K562 (cell line): ENCODE data around the gene CPPED1. TPM values are rescaled to one million over a fixed set of nuclear protein-coding genes. Genes with fewer than 3 reads are reported as not detected.

ENCODE experiments used
- ATAC-seq: fragments of 200-7000 bp; cut with Tn5 transposase; 3 replicates; pipeline ENCODE4 v1.9.1; 2020; ENCODE audit warnings: moderate library complexity
- BruUV-seq: library from RNA; stranded (reverse); fragments of 400-500 nt; replicated peaks from 2 replicates; lab custom pipeline; 2021; lab: Mats Ljungman, UMichigan
- CTCF ChIA-PET: fragments of 300-600 bp; formaldehyde crosslinking; extraction: SDS; loops from one replicate; lab custom pipeline; 2021; ENCODE audit warnings: low intra/inter-chr PET ratio; lab: Yijun Ruan, JAX
- POLR2A ChIA-PET: fragments of 300-600, 350-650 bp; sonication (Branson Sonifier 250); formaldehyde crosslinking; extraction: SDS; loops from one replicate; lab custom pipeline; 2021; ENCODE audit warnings: antibody characterized with exemption, inconsistent platforms; lab: Yijun Ruan, JAX
- DNase-seq, 4 experiments: peaks; one replicate each; pipeline versions ENCODE4 v3.0.0 to v3.0.0-alpha.2; 2011 to 2018; ENCODE audit warnings: low spot score in 3 of 4, mixed read lengths in 3 of 4; ENCODE audit errors: extremely low read depth in 1 of 4
- FAIRE-seq: peaks from 2 replicates; lab custom pipeline; 2011; peaks lifted over from hg19 to GRCh38; lab: Jason Lieb, UNC
- H2AFZ ChIP-seq: 2 replicates; pipeline ENCODE4 v1.6.0; 2011; ENCODE audit warnings: low read depth, low read length, control low read depth, inconsistent platforms
- H3K27ac ChIP-seq: fragments of 200-600 bp; 3 replicates; pipeline ENCODE4 v1.8.0; 2011; ENCODE audit warnings: low read depth, mild to moderate bottlenecking, control low read depth, inconsistent platforms, low read length, moderate library complexity, mixed read lengths; ENCODE audit errors: extremely low read depth
- H3K27me3 ChIP-seq, 2 experiments: fragments of 300-600 bp in 1 of 2; 2 replicates in 1 of 2; 3 replicates in 1 of 2; pipeline versions ENCODE4 v1.6.0 to v1.8.0; 2011; ENCODE audit warnings: inconsistent platforms in 2 of 2, low read length in 2 of 2, mild to moderate bottlenecking in 1 of 2, mixed read lengths in 1 of 2, moderate library complexity in 1 of 2; ENCODE audit not compliant: control insufficient read depth in 2 of 2, insufficient read depth in 2 of 2
- H3K36me3 ChIP-seq: fragments of 300-600 bp; 3 replicates; pipeline ENCODE4 v1.8.0; 2011; ENCODE audit warnings: mild to moderate bottlenecking, low read length, inconsistent platforms; ENCODE audit not compliant: control insufficient read depth, insufficient read depth
- H3K4me1 ChIP-seq, 2 experiments: fragments of 200-600 bp in 1 of 2; replicated peaks in 1 of 2; 2 replicates in 1 of 2; 3 replicates in 1 of 2; pipeline versions ENCODE4 v1.5.1 to v1.8.0; 2011; ENCODE audit warnings: inconsistent platforms in 2 of 2, low read length in 2 of 2, mild to moderate bottlenecking in 1 of 2, mixed read lengths in 1 of 2, moderate library complexity in 1 of 2; ENCODE audit not compliant: control insufficient read depth in 2 of 2, insufficient read depth in 2 of 2
- H3K4me2 ChIP-seq: 2 replicates; pipeline ENCODE4 v1.6.1; 2011; ENCODE audit warnings: low read length, control low read depth, inconsistent platforms, mixed read lengths; ENCODE audit not compliant: insufficient read depth
- H3K4me3 ChIP-seq: fragments of 200-600 bp; sonication (generic), shearing (Covaris generic); 2 replicates; pipeline ENCODE4 v1.5.1; 2016; ENCODE audit warnings: control low read depth, inconsistent platforms
- H3K79me2 ChIP-seq: fragments of 200-600 bp; 3 replicates; pipeline ENCODE4 v1.8.0; 2011; ENCODE audit warnings: low read length, inconsistent platforms; ENCODE audit not compliant: control insufficient read depth, insufficient read depth
- H3K9ac ChIP-seq, 2 experiments: 2 replicates each; pipeline versions ENCODE4 v1.6.0 to v1.6.1; 2011; ENCODE audit warnings: low read depth in 2 of 2, low read length in 2 of 2, control low read depth in 1 of 2, inconsistent platforms in 1 of 2, mild to moderate bottlenecking in 1 of 2, mixed read lengths in 1 of 2; ENCODE audit not compliant: insufficient read depth in 1 of 2
- H3K9me1 ChIP-seq: one replicate; pipeline ENCODE4 v1.6.0; 2011; ENCODE audit warnings: inconsistent platforms, mild to moderate bottlenecking, low read length, moderate library complexity; ENCODE audit not compliant: control insufficient read depth, insufficient read depth
- H3K9me3 ChIP-seq: replicated peaks from 2 replicates; pipeline ENCODE4 v1.5.1; 2011; ENCODE audit warnings: low read depth, low read length, inconsistent platforms; ENCODE audit not compliant: control insufficient read depth, insufficient read depth
- H4K20me1 ChIP-seq: replicated peaks from 2 replicates; pipeline ENCODE4 v1.6.1; 2011; ENCODE audit warnings: low read length, inconsistent platforms, mixed read lengths; ENCODE audit not compliant: control insufficient read depth, insufficient read depth
- ARID4B ChIP-seq: sonication (generic); formaldehyde crosslinking; IDR thresholded peaks from 2 replicates; pipeline ENCODE4 v1.8.0; 2022; ENCODE audit warnings: mild to moderate bottlenecking, missing genetic modification reagents
- BRD4 ChIP-seq: fragments of 200-600 bp; sonication (generic); IDR thresholded peaks from 2 replicates; pipeline ENCODE4 v1.6.1; 2017; ENCODE audit warnings: inconsistent platforms
- DMBX1 ChIP-seq: fragments of 250-450 bp; sonication (Bioruptor Pico); IDR thresholded peaks from 2 replicates; pipeline ENCODE4 v1.8.0; 2022; ENCODE audit warnings: inconsistent platforms, mild to moderate bottlenecking, moderate library complexity, borderline replicate concordance
- GATA2 ChIP-seq: sonication (generic); formaldehyde crosslinking; IDR thresholded peaks from 2 replicates; pipeline ENCODE4 v1.4.0; 2020; ENCODE audit warnings: mild to moderate bottlenecking, missing genetic modification reagents
- HDAC2 ChIP-seq: fragments of 450-650 bp; IDR thresholded peaks from 2 replicates; pipeline ENCODE4 v1.6.1; 2016; ENCODE audit warnings: mild to moderate bottlenecking
- ILF3 ChIP-seq: fragments of 450-650 bp; IDR thresholded peaks from 2 replicates; pipeline ENCODE4 v1.6.1; 2018; ENCODE audit warnings: antibody characterized with exemption, mild to moderate bottlenecking, moderate library complexity, borderline replicate concordance
- SMARCB1 ChIP-seq: IDR thresholded peaks from 2 replicates; pipeline ENCODE4 v1.6.1; 2011; ENCODE audit warnings: improper control_type of control experiment, low read depth; ENCODE audit not compliant: insufficient read length
- ZBTB26 ChIP-seq: fragments of 450-650 bp; formaldehyde crosslinking; IDR thresholded peaks from 2 replicates; pipeline ENCODE4 v1.4.0; 2022; ENCODE audit warnings: missing genetic modification characterization
- ZFPM2 ChIP-seq: fragments of 250-450 bp; sonication (Bioruptor Pico); IDR thresholded peaks from 2 replicates; pipeline ENCODE4 v1.5.1; 2022; ENCODE audit warnings: mild to moderate bottlenecking
- ZNF282 ChIP-seq: sonication (generic); formaldehyde crosslinking; IDR thresholded peaks from 2 replicates; pipeline ENCODE4 v1.8.1; 2023; ENCODE audit warnings: missing genetic modification reagents
- ZNF311 ChIP-seq: fragments of 250-450 bp; sonication (Bioruptor Pico); IDR thresholded peaks from 2 replicates; pipeline ENCODE4 v1.4.0; 2020; ENCODE audit warnings: mild to moderate bottlenecking, moderate library complexity
- ZNF639 ChIP-seq, 2 experiments: fragments of 200-800 bp in 1 of 2; sonication (Bioruptor generic) in 1 of 2; sonication (generic) in 1 of 2; formaldehyde crosslinking in 1 of 2; IDR thresholded peaks in 1 of 2; conservative IDR thresholded peaks in 1 of 2; 2 replicates each; pipeline versions ENCODE4 v1.5.0 to v1.6.1; 2016 to 2020; ENCODE audit warnings: missing compliant biosample characterization in 1 of 2, missing genetic modification characterization in 1 of 2, missing genetic modification reagents in 1 of 2
- WGBS: fragments of 100-300 bp; shearing (Covaris generic); methylation state at CpG from one replicate; pipeline ENCODE4 v1.1.6; 2016; ENCODE audit warnings: low coverage, mixed read lengths; ENCODE audit not compliant: insufficient coverage; ENCODE audit errors: missing lambda C conversion rate; 5-methylcytosine and 5-hydroxymethylcytosine counted together
- in situ Hi-C: fragments of 300-500 bp; cut with MboI; formaldehyde crosslinking; loops from 4 replicates; pipeline ENCODE4 v1.15.0; 2018; ENCODE audit warnings: inconsistent platforms, mixed read lengths
- intact Hi-C: fragments of 100-400 bp; cut with micrococcal nuclease; formaldehyde crosslinking; loops from 2 replicates; pipeline ENCODE4 v1.14.2; 2022
- polyA plus RNA-seq, 8 experiments: library from polyadenylated mRNA; depleted of rRNA in 4 of 8; stranded (reverse) in 5 of 8; unstranded in 3 of 8; fragments of >200 nt; fragmentation: Nextera tagmentation in 2 of 8; fragmentation: Illumina TruSeq in 1 of 8; extraction: Ambion mirVana in 2 of 8; extraction: Trizol in 1 of 8; gene quantifications; 2 replicates each; pipeline versions ENCODE4 v1.2.1 to v1.2.3, GENCODE V29; 2011 to 2014; ENCODE audit warnings: inconsistent platforms in 1 of 8, missing spikeins in 1 of 8
- total RNA-seq, 7 experiments: library from RNA; depleted of rRNA in 6 of 7; stranded (reverse); fragments of >200 nt in 6 of 7; fragmentation: Illumina TruSeq in 2 of 7; extraction: Trizol in 2 of 7; gene quantifications; 2 replicates each; pipeline versions ENCODE4 v1.2.1 to v1.2.3, GENCODE V29; 2011 to 2021; ENCODE audit warnings: low replicate concordance in 1 of 7
- TF ChIP-seq, protein P1 (sequence below), 2 experiments: fragments of 250-450 bp in 1 of 2; fragments of 450-650 bp in 1 of 2; sonication (Bioruptor Pico) in 1 of 2; IDR thresholded peaks; 2 replicates each; pipeline versions ENCODE4 v1.6.1 to v1.8.0; 2016 to 2021; ENCODE audit warnings: mild to moderate bottlenecking in 2 of 2, moderate library complexity in 2 of 2, missing compliant biosample characterization in 1 of 2, missing genetic modification characterization in 1 of 2

Gene CPPED1
- total and polyA plus RNA-seq, 9 of the 15 experiments (the other 6 are each of a cell fraction or from before 2014, with no cell fraction given) = 7.5 to 25.7 (median 16.9) TPM

DNA sequence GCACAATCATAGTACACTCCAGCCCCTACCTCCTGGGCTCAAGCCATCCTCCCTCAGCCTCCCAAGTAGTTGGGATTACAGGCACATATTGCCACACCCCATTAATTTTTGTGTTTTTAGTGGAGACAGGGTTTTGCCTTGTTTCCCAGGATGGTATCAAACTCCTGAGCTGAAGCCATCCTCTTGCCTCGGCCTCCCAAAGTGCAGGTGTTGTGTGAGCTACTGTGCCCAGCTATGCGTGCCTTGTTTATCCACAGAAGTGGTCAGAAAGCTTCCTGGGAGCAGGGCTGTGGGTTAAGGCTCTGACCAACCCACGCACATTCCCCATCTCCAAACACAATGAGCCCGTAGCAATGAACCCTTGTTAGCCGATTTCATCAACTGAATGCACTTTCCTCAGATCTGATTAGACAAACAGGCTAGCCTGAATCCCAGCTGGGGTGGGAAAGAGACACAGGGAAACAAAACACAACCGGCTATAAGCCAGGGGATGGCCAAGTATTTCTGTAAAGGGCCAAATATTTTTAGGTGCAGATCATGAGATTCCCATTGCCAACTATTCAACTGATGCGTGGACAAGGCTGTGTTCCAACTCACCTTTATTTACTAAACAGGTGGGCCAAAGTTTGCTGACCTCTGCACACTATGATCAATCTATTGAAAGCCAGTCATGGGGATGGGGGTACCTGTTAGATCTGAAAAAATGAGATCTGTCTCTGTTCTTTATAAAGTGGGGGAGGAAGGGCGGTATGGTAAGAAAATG, 193.6 kb downstream of the CPPED1 start:
- BruUV-seq = no TSS peak
- peak overlapping the region; percentile 32; the same call in 1 of the 2 replicates for H2AFZ ChIP-seq
- TF ChIP-seq ZNF282 (CRISPR knock-in tag) (no peak), GATA2 (CRISPR knock-in tag) (0 out of 2 replicates have a peak, but pooled peaks have one; percentile 15), DMBX1 (peak; percentile 56; the same call in 1 of the 2 replicates), ZFPM2 (CRISPR knock-in tag) (no peak), ZNF311 (CRISPR knock-in tag) (no peak), ARID4B (CRISPR knock-in tag) (no peak), ILF3 (no peak), HDAC2 (no peak), SMARCB1 (no peak), BRD4 (no peak), ZBTB26 (CRISPR knock-in tag) (no peak), ZNF639 (CRISPR knock-in tag; conservative IDR thresholded peaks at IDR 0.05 in 1 of 2, IDR thresholded peaks at IDR 0.05 in 1 of 2) (no peak)
- TF ChIP-seq, protein P1, sequence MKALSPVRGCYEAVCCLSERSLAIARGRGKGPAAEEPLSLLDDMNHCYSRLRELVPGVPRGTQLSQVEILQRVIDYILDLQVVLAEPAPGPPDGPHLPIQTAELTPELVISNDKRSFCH (CRISPR knock-in tag; IDR thresholded peaks at IDR 0.05) = no peak
- TF ChIP-seq, protein P1 (tag; IDR thresholded peaks at IDR 0.05) = no peak

More for the DNA sequence above, 193.6 kb downstream of the CPPED1 start:
- 47% methylated on average over 8 of the region's 8 CpGs for WGBS
- in situ Hi-C loops = no loop called here
- no peak overlapping the region for H3K4me3 ChIP-seq
- ATAC-seq (no peak), FAIRE-seq (no peak), DNase-seq (no peak)
- H3K27ac ChIP-seq = no peak overlapping the region
- intact Hi-C loops = no loop called here
- H3K9ac ChIP-seq = no peak overlapping the region
- no peak overlapping the region for H3K4me2 ChIP-seq
- no peaks in the 10 kb centered on the region for H4K20me1 ChIP-seq
- peaks cover 10 to 51% of the 10 kb centered on the region in 2 experiments; a peak in 4 of 5 replicates for H3K4me1 ChIP-seq
- no peaks in the 10 kb centered on the region for H3K9me1 ChIP-seq
- ChIA-PET POLR2A (interaction anchor here (0.6 to 1.0 kb wide), 2 partner anchors 26 to 393 kb away, joined by 3 to 4 read pairs; no protein-coding TSS in a partner anchor), CTCF (no interaction called here)
- H3K27me3 ChIP-seq = no peaks in the 10 kb centered on the region
- H3K36me3 ChIP-seq = no peaks in the 10 kb centered on the region
- no peaks in the 10 kb centered on the region for H3K9me3 ChIP-seq
- H3K79me2 ChIP-seq = no peaks in the 10 kb centered on the region
